Erythroblast (primary cell): ENCODE measurements around the gene ASXL1.
A peak's percentile ranks its signal among the peaks of the same experiment; 100 is the strongest.

Source experiments
- DNase-seq, 2 experiments: peaks; one replicate each; lab custom pipeline; 2025; lab: John Stamatoyannopoulos, UW
- GATA1 ChIP-seq: IDR thresholded peaks from 2 replicates; pipeline ENCODE4 v1.6.1; 2011; ENCODE audit warnings: low read depth, mild to moderate bottlenecking, control low read depth, low read length, moderate library complexity
- POLR2A ChIP-seq: IDR thresholded peaks from 2 replicates; pipeline ENCODE4 v1.6.1; 2011; ENCODE audit warnings: mild to moderate bottlenecking, low read length

The ASXL1 gene

DNA sequence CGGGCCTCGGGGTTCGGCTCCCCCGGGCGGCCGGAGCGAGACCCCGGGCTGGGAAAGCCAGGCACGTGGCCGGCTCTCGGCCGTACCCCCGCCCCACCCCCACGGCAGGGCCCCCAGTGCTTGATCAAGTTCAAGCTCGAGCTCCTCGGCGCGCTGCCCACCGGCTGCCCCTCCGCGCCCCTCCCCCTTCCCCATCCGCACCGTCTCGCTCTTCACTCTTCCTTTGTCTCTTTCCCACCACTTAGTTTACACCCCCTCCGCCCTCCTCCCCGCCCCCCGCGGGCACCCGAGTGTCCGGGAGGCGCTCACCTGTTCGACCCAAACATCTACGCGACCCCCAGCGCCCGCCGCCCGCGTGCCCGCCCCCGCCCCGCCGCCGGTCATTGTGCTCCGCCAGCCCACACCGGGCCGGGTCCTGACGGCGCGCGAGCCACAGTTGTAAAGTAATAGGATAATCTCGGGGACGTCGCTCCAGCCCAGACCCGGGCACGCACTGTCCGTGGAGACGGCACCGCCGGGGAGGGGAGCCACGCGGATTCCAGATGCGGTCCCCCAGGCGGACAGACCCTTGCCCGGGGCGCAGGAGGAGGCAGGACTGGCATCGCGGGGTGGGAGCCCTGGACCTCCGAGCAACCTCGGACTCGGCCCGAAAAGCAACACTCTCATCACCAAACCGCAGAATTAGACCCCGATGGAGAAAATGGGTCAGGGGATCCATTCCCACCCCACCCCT, 126.3 kb downstream of the ASXL1 start:
- DNase-seq, result no peak
- TF ChIP-seq POLR2A, result no peak
- no peak for TF ChIP-seq GATA1

- no peak for TF ChIP-seq GATA1
- no peak for TF ChIP-seq POLR2A
- peak; percentile 70 to 77 for DNase-seq
These were observed 127.0 kb downstream of the ASXL1 start for GRCh38 chr20:32484958-32485769.

DNA sequence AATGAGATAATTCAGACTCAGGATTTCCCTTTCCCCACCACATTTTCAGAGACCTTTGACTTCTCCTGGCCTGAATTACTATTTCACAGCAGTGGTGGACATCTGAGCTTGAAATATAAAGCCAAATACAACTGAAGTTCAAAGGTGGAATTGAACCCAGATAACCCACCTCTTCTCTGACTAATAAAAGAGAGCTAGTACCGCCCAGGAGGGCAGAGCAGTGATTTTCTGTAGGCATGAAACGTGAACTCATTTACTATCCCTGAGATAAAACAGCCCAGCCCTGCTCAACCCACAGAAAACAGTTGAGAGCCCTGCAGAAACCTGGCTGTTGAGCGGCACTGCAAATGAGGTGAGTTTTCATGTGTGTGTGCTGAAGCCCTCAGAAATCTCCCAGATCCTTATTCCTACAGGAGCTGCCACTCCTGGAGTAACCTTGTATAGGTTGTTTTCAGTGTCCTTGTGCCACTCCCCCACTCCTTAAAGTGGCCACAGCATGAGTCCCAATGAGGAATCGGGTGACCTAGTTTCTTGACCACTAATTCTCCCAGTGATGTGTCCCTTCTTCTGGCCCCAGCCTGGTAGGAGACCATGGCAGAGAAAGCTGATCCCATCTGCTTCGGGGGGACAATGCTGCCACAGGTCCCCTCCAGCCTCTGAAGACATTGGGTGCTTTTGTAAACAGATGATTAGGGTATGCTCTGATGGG, 127.8 kb downstream of the ASXL1 start:
- TF ChIP-seq GATA1 (no peak), POLR2A (no peak)
- DNase-seq, result no peak

GRCh38 chr20:32487381-32487780, 129.2 kb downstream of the ASXL1 start:
- TF ChIP-seq GATA1 (no peak), POLR2A (no peak)
- no peak for DNase-seq

DNA sequence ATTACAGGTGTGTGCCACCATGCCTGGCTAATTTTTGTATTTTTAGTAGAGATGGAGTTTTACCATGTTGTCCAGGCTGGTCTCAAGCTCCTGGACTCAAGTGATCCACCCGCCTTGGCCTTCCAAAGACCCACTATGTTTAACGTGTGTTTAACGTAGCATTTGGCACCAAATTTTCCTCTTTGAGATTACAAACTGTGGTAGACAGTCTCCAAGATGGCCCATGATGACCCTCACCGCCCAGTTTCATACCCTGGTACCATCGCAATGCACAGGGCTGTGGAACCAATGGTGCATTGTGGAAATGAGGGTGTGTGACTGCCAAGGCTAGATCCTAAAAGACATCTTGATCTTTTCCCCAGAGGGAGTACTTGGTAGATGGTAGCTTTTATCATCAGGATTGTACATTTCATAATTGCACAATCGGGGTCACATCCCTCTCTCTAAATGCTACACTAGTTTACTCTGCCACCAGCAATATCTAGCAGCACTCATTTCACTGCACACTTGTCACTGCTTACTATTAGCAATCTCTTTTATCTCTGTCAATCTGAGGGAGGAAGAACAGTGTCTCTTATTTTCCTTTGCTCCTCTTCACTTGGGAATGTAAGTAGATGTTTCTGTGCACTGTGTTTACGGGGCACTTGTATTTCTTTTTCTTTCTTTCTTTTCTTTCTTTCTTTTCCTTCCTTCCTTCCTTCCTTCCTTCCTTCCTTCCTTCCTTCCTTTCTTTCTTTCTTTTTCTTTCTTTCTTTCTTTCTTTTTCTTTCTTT, 130.1 kb downstream of the ASXL1 start:
- DNase-seq, result no peak
- TF ChIP-seq POLR2A (no peak), GATA1 (no peak)
